Neural cell (in vitro differentiated cells): ENCODE measurements around the gene TPSAB1. TPM values are rescaled to one million over a fixed set of nuclear protein-coding genes. Genes with fewer than 3 reads are reported as not detected.

Source experiments
- H2AFZ ChIP-seq: fragments of 200-600, 300-800 bp; sonication (generic), shearing (Covaris generic); 2 replicates; pipeline ENCODE4 v1.6.0; 2014; ENCODE audit warnings: low read depth, mild to moderate bottlenecking, antibody characterized with exemption, low read length, moderate library complexity
- H3F3A ChIP-seq: fragments of 200-600 bp; shearing (Covaris generic); 2 replicates; pipeline ENCODE4 v1.6.1; 2016; ENCODE audit warnings: mild to moderate bottlenecking, moderate library complexity, mixed read lengths, antibody characterized with exemption, low read length; ENCODE audit not compliant: insufficient read depth, poor library complexity, severe bottlenecking
- H3K27ac ChIP-seq: fragments of 200-600, 300-800 bp; sonication (generic), shearing (Covaris generic); 2 replicates; pipeline ENCODE4 v1.5.1; 2014; ENCODE audit warnings: mild to moderate bottlenecking, low read length, moderate library complexity
- H3K27me3 ChIP-seq: fragments of 300-800, 200-600 bp; sonication (generic), shearing (Covaris generic); 2 replicates; pipeline ENCODE4 v1.6.0; 2014; ENCODE audit warnings: mild to moderate bottlenecking, low read depth, low read length, moderate library complexity; ENCODE audit not compliant: insufficient read depth
- H3K36me3 ChIP-seq: fragments of 300-800, 200-600 bp; sonication (generic), shearing (Covaris generic); 2 replicates; pipeline ENCODE4 v1.5.1; 2014; ENCODE audit warnings: mild to moderate bottlenecking, antibody characterized with exemption, low read length, moderate library complexity; ENCODE audit not compliant: insufficient read depth
- H3K4me2 ChIP-seq: fragments of 300-800, 200-600 bp; sonication (generic), shearing (Covaris generic); 2 replicates; pipeline ENCODE4 v1.6.0; 2014; ENCODE audit warnings: mild to moderate bottlenecking, low read length
- H3K4me3 ChIP-seq: fragments of 300-800, 200-600 bp; sonication (generic), shearing (Covaris generic); 2 replicates; pipeline ENCODE4 v1.5.1; 2014; ENCODE audit warnings: mild to moderate bottlenecking, low read length, moderate library complexity
- H3K79me2 ChIP-seq: fragments of 200-600 bp; shearing (Covaris generic); replicated peaks from 2 replicates; pipeline ENCODE4 v1.6.0; 2014; ENCODE audit warnings: mild to moderate bottlenecking, low read length, moderate library complexity; ENCODE audit not compliant: insufficient read depth
- H3K9ac ChIP-seq: fragments of 300-800, 200-600 bp; sonication (generic), shearing (Covaris generic); 2 replicates; pipeline ENCODE4 v1.6.1; 2016; ENCODE audit warnings: mild to moderate bottlenecking, low read length, mixed read lengths
- H3K9me2 ChIP-seq: fragments of 200-600 bp; shearing (Covaris generic); 2 replicates; pipeline ENCODE4 v1.6.1; 2016; ENCODE audit warnings: mild to moderate bottlenecking, low read length, mixed read lengths; ENCODE audit not compliant: insufficient read depth
- H3K9me3 ChIP-seq: fragments of 200-600, 300-800 bp; sonication (generic), shearing (Covaris generic); 2 replicates; pipeline ENCODE4 v1.6.1; 2016; ENCODE audit warnings: mild to moderate bottlenecking, mixed run types, low read length, moderate library complexity, mixed read lengths
- H4K20me1 ChIP-seq: fragments of 200-600 bp; shearing (Covaris generic); 2 replicates; pipeline ENCODE4 v1.6.1; 2016; ENCODE audit warnings: mild to moderate bottlenecking, mixed run types; ENCODE audit not compliant: insufficient read depth
- EP300 ChIP-seq: fragments of 450-650 bp; conservative IDR thresholded peaks from 2 replicates; pipeline ENCODE4 v1.6.1; 2014; ENCODE audit warnings: antibody characterized with exemption, mild to moderate bottlenecking, moderate library complexity; ENCODE audit not compliant: poor library complexity, severe bottlenecking
- EZH2 ChIP-seq: fragments of 200-600, 300-800 bp; shearing (Covaris generic), sonication (generic); IDR thresholded peaks from 2 replicates; pipeline ENCODE4 v1.6.1; 2014; ENCODE audit warnings: antibody characterized with exemption, low read length, borderline replicate concordance, mild to moderate bottlenecking; ENCODE audit not compliant: insufficient read depth, poor library complexity, severe bottlenecking
- MXI1 ChIP-seq: fragments of 450-650 bp; conservative IDR thresholded peaks from 2 replicates; pipeline ENCODE4 v1.6.1; 2014; ENCODE audit warnings: antibody characterized with exemption, mild to moderate bottlenecking; ENCODE audit not compliant: poor library complexity, severe bottlenecking
- POLR2AphosphoS5 ChIP-seq: IDR thresholded peaks from 2 replicates; pipeline ENCODE4 v1.6.1; 2012
- RAD21 ChIP-seq: fragments of 450-650 bp; conservative IDR thresholded peaks from 2 replicates; pipeline ENCODE4 v1.6.1; 2014; ENCODE audit warnings: antibody characterized with exemption, mild to moderate bottlenecking, moderate library complexity
- SMC3 ChIP-seq: fragments of 450-650 bp; conservative IDR thresholded peaks from 2 replicates; pipeline ENCODE4 v1.6.1; 2014; ENCODE audit warnings: antibody characterized with exemption, mild to moderate bottlenecking, moderate library complexity; ENCODE audit not compliant: poor library complexity
- TAF1 ChIP-seq: IDR thresholded peaks from 2 replicates; pipeline ENCODE4 v1.6.1; 2012; ENCODE audit warnings: low read depth
- polyA plus RNA-seq: library from polyadenylated mRNA; depleted of rRNA; stranded (reverse); fragments of >200 nt; gene quantifications from 2 replicates; pipeline ENCODE4 v1.2.3, GENCODE V29; 2014
- TF ChIP-seq, protein P1 (sequence below): IDR thresholded peaks from 2 replicates; pipeline ENCODE4 v1.6.1; 2012; ENCODE audit warnings: borderline replicate concordance
- TF ChIP-seq, protein P2 (sequence below): fragments of 450-650 bp; IDR thresholded peaks from 2 replicates; pipeline ENCODE4 v1.5.1; 2014; ENCODE audit warnings: antibody characterized with exemption, mild to moderate bottlenecking, moderate library complexity; ENCODE audit not compliant: poor library complexity, severe bottlenecking

The TPSAB1 gene
- polyA plus RNA-seq, 1 donor from 2014 or later, result not detected

DNA sequence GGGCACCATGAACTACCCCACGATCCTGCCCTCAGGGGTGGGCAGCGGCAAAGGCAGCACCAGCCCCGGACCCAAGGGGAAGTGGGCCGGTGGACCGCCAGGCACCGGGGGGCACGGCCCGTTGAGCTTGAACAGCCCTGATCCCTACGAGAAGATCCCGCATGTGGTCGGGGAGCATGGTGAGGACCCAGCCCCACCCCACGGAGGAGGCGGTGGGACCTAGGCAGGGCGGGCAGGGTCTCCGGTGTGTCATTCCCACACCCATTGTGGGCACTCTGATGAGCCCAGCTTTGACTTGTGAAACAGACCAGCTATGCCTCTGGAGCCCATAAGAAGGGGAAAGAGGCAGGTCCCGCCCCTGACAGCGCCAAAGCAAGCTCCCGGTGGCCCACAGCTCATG is 38.2 kb upstream of the TPSAB1 start:
- TF ChIP-seq, protein P1, sequence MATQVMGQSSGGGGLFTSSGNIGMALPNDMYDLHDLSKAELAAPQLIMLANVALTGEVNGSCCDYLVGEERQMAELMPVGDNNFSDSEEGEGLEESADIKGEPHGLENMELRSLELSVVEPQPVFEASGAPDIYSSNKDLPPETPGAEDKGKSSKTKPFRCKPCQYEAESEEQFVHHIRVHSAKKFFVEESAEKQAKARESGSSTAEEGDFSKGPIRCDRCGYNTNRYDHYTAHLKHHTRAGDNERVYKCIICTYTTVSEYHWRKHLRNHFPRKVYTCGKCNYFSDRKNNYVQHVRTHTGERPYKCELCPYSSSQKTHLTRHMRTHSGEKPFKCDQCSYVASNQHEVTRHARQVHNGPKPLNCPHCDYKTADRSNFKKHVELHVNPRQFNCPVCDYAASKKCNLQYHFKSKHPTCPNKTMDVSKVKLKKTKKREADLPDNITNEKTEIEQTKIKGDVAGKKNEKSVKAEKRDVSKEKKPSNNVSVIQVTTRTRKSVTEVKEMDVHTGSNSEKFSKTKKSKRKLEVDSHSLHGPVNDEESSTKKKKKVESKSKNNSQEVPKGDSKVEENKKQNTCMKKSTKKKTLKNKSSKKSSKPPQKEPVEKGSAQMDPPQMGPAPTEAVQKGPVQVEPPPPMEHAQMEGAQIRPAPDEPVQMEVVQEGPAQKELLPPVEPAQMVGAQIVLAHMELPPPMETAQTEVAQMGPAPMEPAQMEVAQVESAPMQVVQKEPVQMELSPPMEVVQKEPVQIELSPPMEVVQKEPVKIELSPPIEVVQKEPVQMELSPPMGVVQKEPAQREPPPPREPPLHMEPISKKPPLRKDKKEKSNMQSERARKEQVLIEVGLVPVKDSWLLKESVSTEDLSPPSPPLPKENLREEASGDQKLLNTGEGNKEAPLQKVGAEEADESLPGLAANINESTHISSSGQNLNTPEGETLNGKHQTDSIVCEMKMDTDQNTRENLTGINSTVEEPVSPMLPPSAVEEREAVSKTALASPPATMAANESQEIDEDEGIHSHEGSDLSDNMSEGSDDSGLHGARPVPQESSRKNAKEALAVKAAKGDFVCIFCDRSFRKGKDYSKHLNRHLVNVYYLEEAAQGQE, result no peak
- TF ChIP-seq TAF1 (no peak), MXI1 (no peak), RAD21 (no peak), POLR2AphosphoS5 (no peak), EP300 (no peak), SMC3 (no peak)
- TF ChIP-seq, protein P2, sequence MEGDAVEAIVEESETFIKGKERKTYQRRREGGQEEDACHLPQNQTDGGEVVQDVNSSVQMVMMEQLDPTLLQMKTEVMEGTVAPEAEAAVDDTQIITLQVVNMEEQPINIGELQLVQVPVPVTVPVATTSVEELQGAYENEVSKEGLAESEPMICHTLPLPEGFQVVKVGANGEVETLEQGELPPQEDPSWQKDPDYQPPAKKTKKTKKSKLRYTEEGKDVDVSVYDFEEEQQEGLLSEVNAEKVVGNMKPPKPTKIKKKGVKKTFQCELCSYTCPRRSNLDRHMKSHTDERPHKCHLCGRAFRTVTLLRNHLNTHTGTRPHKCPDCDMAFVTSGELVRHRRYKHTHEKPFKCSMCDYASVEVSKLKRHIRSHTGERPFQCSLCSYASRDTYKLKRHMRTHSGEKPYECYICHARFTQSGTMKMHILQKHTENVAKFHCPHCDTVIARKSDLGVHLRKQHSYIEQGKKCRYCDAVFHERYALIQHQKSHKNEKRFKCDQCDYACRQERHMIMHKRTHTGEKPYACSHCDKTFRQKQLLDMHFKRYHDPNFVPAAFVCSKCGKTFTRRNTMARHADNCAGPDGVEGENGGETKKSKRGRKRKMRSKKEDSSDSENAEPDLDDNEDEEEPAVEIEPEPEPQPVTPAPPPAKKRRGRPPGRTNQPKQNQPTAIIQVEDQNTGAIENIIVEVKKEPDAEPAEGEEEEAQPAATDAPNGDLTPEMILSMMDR, result no peak
- Histone ChIP-seq H3K9me3 (no peaks in the 10 kb centered on the region), H3F3A (no peaks in the 10 kb centered on the region), H3K9ac (no peak overlapping the region), H3K27ac (no peak overlapping the region), H3K4me3 (no peak overlapping the region), H4K20me1 (no peaks in the 10 kb centered on the region), H3K36me3 (no peaks in the 10 kb centered on the region), H3K79me2 (no peaks in the 10 kb centered on the region), H3K4me2 (no peak overlapping the region), H2AFZ (no peak overlapping the region), H3K27me3 (no peaks in the 10 kb centered on the region), H3K9me2 (no peaks in the 10 kb centered on the region)

DNA sequence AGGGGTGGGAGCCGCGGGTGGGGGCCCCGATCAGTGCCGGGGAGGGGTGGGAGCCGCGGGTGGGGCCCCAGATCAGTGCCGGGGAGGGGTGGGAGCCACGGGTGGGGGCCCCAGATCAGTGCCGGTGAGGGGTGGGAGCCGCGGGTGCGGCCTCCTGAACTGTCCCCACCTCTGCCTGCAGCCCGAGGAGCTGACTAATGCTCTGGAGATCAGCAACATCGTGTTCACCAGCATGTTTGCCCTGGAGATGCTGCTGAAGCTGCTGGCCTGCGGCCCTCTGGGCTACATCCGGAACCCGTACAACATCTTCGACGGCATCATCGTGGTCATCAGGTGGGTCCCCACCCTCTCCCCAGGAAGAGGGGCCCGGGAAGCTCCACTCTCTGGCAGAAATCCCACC is 35.6 kb upstream of the TPSAB1 start:
- Histone ChIP-seq H3K36me3 (no peaks in the 10 kb centered on the region), H3F3A (no peaks in the 10 kb centered on the region), H3K4me2 (no peak overlapping the region), H3K27ac (no peak overlapping the region), H4K20me1 (no peaks in the 10 kb centered on the region), H3K9ac (no peak overlapping the region), H3K27me3 (no peaks in the 10 kb centered on the region), H3K79me2 (no peaks in the 10 kb centered on the region), H2AFZ (no peak overlapping the region), H3K9me2 (no peaks in the 10 kb centered on the region), H3K4me3 (no peak overlapping the region), H3K9me3 (no peaks in the 10 kb centered on the region)
- TF ChIP-seq, protein P2, result no peak
- TF ChIP-seq SMC3 (no peak), EP300 (no peak), MXI1 (no peak), POLR2AphosphoS5 (no peak), RAD21 (no peak), TAF1 (no peak), EZH2 (no peak)
- TF ChIP-seq, protein P1, result no peak
